H1 (cell line): Measurements from ENCODE around the gene ADAM12. TPM values are rescaled to one million over a fixed set of nuclear protein-coding genes. Genes with fewer than 3 reads are reported as not detected.

Source experiments
- CTCF ChIA-PET: fragments of 300-600 bp; sonication (Branson Sonifier 250); formaldehyde crosslinking; loops from one replicate; lab custom pipeline; 2021; ENCODE audit not compliant: partially characterized antibody; lab: Charles Lee
- POLR2A ChIA-PET: fragments of 300-600 bp; sonication (Branson Sonifier 250); formaldehyde crosslinking; loops from one replicate; lab custom pipeline; 2021; ENCODE audit warnings: inconsistent platforms; ENCODE audit not compliant: partially characterized antibody; lab: Charles Lee
- DNase-seq, 2 experiments: peaks; one replicate each; pipeline versions ENCODE4 v3.0.0 to v3.0.0-alpha.2; 2010 to 2022; ENCODE audit warnings: low spot score in 2 of 2, low read depth in 1 of 2, mixed read lengths in 1 of 2
- FAIRE-seq: peaks from 2 replicates; lab custom pipeline; 2011; peaks lifted over from hg19 to GRCh38; lab: Jason Lieb, UNC
- H2AFZ ChIP-seq: 2 replicates; pipeline ENCODE4 v1.8.1; 2012; ENCODE audit warnings: low read length, inconsistent platforms
- H2AK5ac ChIP-seq: 2 replicates; pipeline ENCODE4 v1.6.1; 2013; ENCODE audit warnings: low read depth, low read length
- H2BK120ac ChIP-seq: replicated peaks from 2 replicates; pipeline ENCODE3; 2013; ENCODE audit warnings: low read depth, low read length, inconsistent platforms
- H2BK12ac ChIP-seq: 2 replicates; pipeline ENCODE4 v1.6.1; 2013; ENCODE audit warnings: low read depth, low read length
- H2BK15ac ChIP-seq: 2 replicates; pipeline ENCODE4 v1.6.1; 2013; ENCODE audit warnings: low read length
- H2BK20ac ChIP-seq: 2 replicates; pipeline ENCODE4 v1.6.1; 2013; ENCODE audit warnings: low read length
- H2BK5ac ChIP-seq: 2 replicates; pipeline ENCODE4 v1.6.1; 2013; ENCODE audit warnings: low read depth, low read length
- H3K14ac ChIP-seq: 2 replicates; pipeline ENCODE4 v1.6.1; 2013; ENCODE audit warnings: inconsistent platforms; ENCODE audit not compliant: insufficient read length
- H3K18ac ChIP-seq: 2 replicates; pipeline ENCODE4 v1.6.1; 2013; ENCODE audit warnings: low read length; ENCODE audit errors: extremely low read depth
- H3K23ac ChIP-seq: 2 replicates; pipeline ENCODE4 v1.6.1; 2013; ENCODE audit warnings: inconsistent platforms; ENCODE audit not compliant: insufficient read length
- H3K23me2 ChIP-seq: 2 replicates; pipeline ENCODE4 v1.6.1; 2013; ENCODE audit warnings: low read depth, low read length
- H3K27ac ChIP-seq: 2 replicates; pipeline ENCODE4 v1.6.1; 2011; ENCODE audit warnings: low read depth, low read length, inconsistent platforms
- H3K27me3 ChIP-seq, 4 experiments: replicated peaks in 1 of 4; 1 replicate in 1 of 4; 2 replicates in 3 of 4; pipeline versions ENCODE4 v1.6.1 to v1.8.1; 2011 to 2013; ENCODE audit warnings: low read length in 3 of 4, mild to moderate bottlenecking in 3 of 4, inconsistent platforms in 2 of 4, mixed read lengths in 2 of 4, moderate library complexity in 1 of 4; ENCODE audit not compliant: control insufficient read depth in 3 of 4, insufficient read depth in 3 of 4; ENCODE audit errors: extremely low read depth in 1 of 4
- H3K36me3 ChIP-seq, 4 experiments: 2 replicates each; pipeline versions ENCODE4 v1.6.1 to v1.8.1; 2011 to 2013; ENCODE audit warnings: mild to moderate bottlenecking in 4 of 4, low read length in 3 of 4, moderate library complexity in 2 of 4, control low read depth in 1 of 4, inconsistent platforms in 1 of 4; ENCODE audit not compliant: insufficient read depth in 4 of 4, control insufficient read depth in 2 of 4
- H3K4ac ChIP-seq: replicated peaks from 2 replicates; pipeline ENCODE3; 2013; ENCODE audit warnings: low read length, low read depth, mixed read lengths, inconsistent platforms; ENCODE audit not compliant: insufficient read length
- H3K4me1 ChIP-seq, 4 experiments: replicated peaks in 1 of 4; 1 replicate in 1 of 4; 2 replicates in 3 of 4; pipeline versions ENCODE4 v1.6.1 to v1.8.1; 2011 to 2013; ENCODE audit warnings: low read length in 3 of 4, inconsistent platforms in 2 of 4, mixed read lengths in 1 of 4; ENCODE audit not compliant: insufficient read depth in 4 of 4, control insufficient read depth in 3 of 4
- H3K4me2 ChIP-seq, 2 experiments: 2 replicates each; pipeline versions ENCODE4 v1.6.1 to v1.8.1; 2011 to 2013; ENCODE audit warnings: low read depth in 2 of 2, low read length in 2 of 2, control low read depth in 1 of 2, inconsistent platforms in 1 of 2, mild to moderate bottlenecking in 1 of 2; ENCODE audit not compliant: insufficient read depth in 1 of 2
- H3K4me3 ChIP-seq, 4 experiments: fragments of 200-600, 300-600 bp in 1 of 4; sonication (generic), shearing (Covaris generic), sonication (Bioruptor Twin) in 1 of 4; 2 replicates each; pipeline versions ENCODE4 v1.5.1 to v1.8.1; 2011 to 2016; ENCODE audit warnings: low read length in 4 of 4, low read depth in 3 of 4, control low read depth in 2 of 4, inconsistent platforms in 2 of 4, mild to moderate bottlenecking in 2 of 4, mixed read lengths in 1 of 4, moderate library complexity in 1 of 4; ENCODE audit not compliant: insufficient read depth in 2 of 4; ENCODE audit errors: extremely low read depth in 1 of 4
- H3K56ac ChIP-seq: replicated peaks from 2 replicates; pipeline ENCODE3; 2013; ENCODE audit warnings: low read depth, mild to moderate bottlenecking, mixed read lengths, low read length, inconsistent platforms; ENCODE audit not compliant: insufficient read length
- H3K79me1 ChIP-seq: 2 replicates; pipeline ENCODE4 v1.6.1; 2013; ENCODE audit warnings: low read depth, low read length, control low read depth
- H3K79me2 ChIP-seq, 2 experiments: 2 replicates each; pipeline versions ENCODE4 v1.6.1 to v1.8.1; 2012 to 2013; ENCODE audit warnings: low read length in 2 of 2, mild to moderate bottlenecking in 2 of 2, inconsistent platforms in 1 of 2; ENCODE audit not compliant: insufficient read depth in 2 of 2, control insufficient read depth in 1 of 2
- H3K9ac ChIP-seq, 4 experiments: replicated peaks in 1 of 4; 1 replicate in 1 of 4; 2 replicates in 3 of 4; pipeline versions ENCODE4 v1.6.1 to v1.8.1; 2011 to 2013; ENCODE audit warnings: low read depth in 3 of 4, low read length in 3 of 4, control low read depth in 2 of 4, mild to moderate bottlenecking in 2 of 4, moderate library complexity in 2 of 4, inconsistent platforms in 1 of 4; ENCODE audit errors: extremely low read depth in 1 of 4
- H3K9me3 ChIP-seq, 2 experiments: 2 replicates each; pipeline versions ENCODE4 v1.6.1 to v1.8.1; 2012 to 2013; ENCODE audit warnings: mild to moderate bottlenecking in 2 of 2, moderate library complexity in 2 of 2, control low read depth in 1 of 2, inconsistent platforms in 1 of 2, low read depth in 1 of 2, low read length in 1 of 2, mixed read lengths in 1 of 2; ENCODE audit not compliant: insufficient read depth in 2 of 2
- H4K20me1 ChIP-seq, 2 experiments: replicated peaks in 1 of 2; 2 replicates each; pipeline versions ENCODE3 to v1.8.1; 2011 to 2013; ENCODE audit warnings: inconsistent platforms in 2 of 2, low read length in 2 of 2, mild to moderate bottlenecking in 1 of 2; ENCODE audit not compliant: insufficient read depth in 2 of 2, control insufficient read depth in 1 of 2
- H4K5ac ChIP-seq: 2 replicates; pipeline ENCODE4 v1.6.1; 2013; ENCODE audit warnings: low read length, low read depth, mixed read lengths, inconsistent platforms; ENCODE audit not compliant: insufficient read length
- H4K8ac ChIP-seq: 2 replicates; pipeline ENCODE4 v1.8.0; 2013; ENCODE audit warnings: mild to moderate bottlenecking, moderate library complexity, low read length, inconsistent platforms; ENCODE audit not compliant: insufficient read depth; ENCODE audit errors: extremely low read depth
- H4K91ac ChIP-seq: replicated peaks from 2 replicates; pipeline ENCODE3; 2013; ENCODE audit warnings: low read length, mixed read lengths, inconsistent platforms; ENCODE audit not compliant: insufficient read length
- CEBPB ChIP-seq: IDR thresholded peaks from 2 replicates; pipeline ENCODE4 v1.6.1; 2012; ENCODE audit warnings: low read depth, low read length
- FOSL1 ChIP-seq: IDR thresholded peaks from 2 replicates; pipeline ENCODE4 v1.6.1; 2011; ENCODE audit warnings: mild to moderate bottlenecking, low read depth, low read length, moderate library complexity; ENCODE audit not compliant: insufficient read depth
- KDM1A ChIP-seq: fragments of 200-600, 300-600 bp; sonication (generic); IDR thresholded peaks from 2 replicates; pipeline ENCODE4 v1.7.1; 2016; ENCODE audit warnings: mild to moderate bottlenecking, low read length, borderline replicate concordance
- RNF2 ChIP-seq: fragments of 200-900, 300-1000 bp; sonication (generic); IDR thresholded peaks from 2 replicates; pipeline ENCODE4 v1.7.1; 2016; ENCODE audit warnings: borderline replicate concordance, low read depth, mild to moderate bottlenecking, antibody characterized with exemption, low read length; ENCODE audit not compliant: poor library complexity, severe bottlenecking; ENCODE audit errors: missing control alignments
- SIX5 ChIP-seq: IDR thresholded peaks from 2 replicates; pipeline ENCODE4 v1.6.1; 2011; ENCODE audit warnings: mild to moderate bottlenecking, low read depth, low read length
- TEAD4 ChIP-seq: IDR thresholded peaks from 2 replicates; pipeline ENCODE4 v1.6.1; 2012; ENCODE audit warnings: low read depth, low read length, inconsistent platforms, mixed read lengths
- WGBS, 2 experiments: shearing (Covaris generic) in 1 of 2; methylation state at CpG; one replicate each; pipeline versions ENCODE4 v1.1.6 to v1.1.7; 2013 to 2015; ENCODE audit warnings: low lambda C conversion rate in 2 of 2, mixed read lengths in 2 of 2, inconsistent platforms in 1 of 2, low coverage in 1 of 2, missing lambda C conversion rate in 1 of 2; ENCODE audit not compliant: insufficient replicate concordance in 2 of 2, insufficient coverage in 1 of 2, insufficient read length in 1 of 2; ENCODE audit errors: extremely low coverage in 1 of 2, missing lambda C conversion rate in 1 of 2; 5-methylcytosine and 5-hydroxymethylcytosine counted together
- polyA plus RNA-seq, 7 experiments: library from polyadenylated mRNA; depleted of rRNA in 3 of 7; stranded (reverse) in 5 of 7; unstranded in 2 of 7; fragments of >200 nt in 5 of 7; fragments of 200-250 nt in 2 of 7; gene quantifications; 1 replicate in 5 of 7; 2 replicates in 1 of 7; 4 replicates in 1 of 7; pipeline versions ENCODE4 v1.2.1 to v1.2.3, GENCODE V29; 2011 to 2013; ENCODE audit warnings: missing spikeins in 2 of 7, mixed read lengths in 2 of 7
- total RNA-seq: library from RNA; stranded (reverse); fragmentation: NEBNext Ultra II Directional; extraction: Animal tissue kit (Norgen Biotek cat#: 25700); gene quantifications from 2 replicates; pipeline ENCODE4 v1.2.1, GENCODE V29; 2021
- TF ChIP-seq, protein P1 (sequence below): IDR thresholded peaks from 2 replicates; pipeline ENCODE4 v1.6.1; 2011; ENCODE audit warnings: low read depth, mild to moderate bottlenecking, low read length; ENCODE audit not compliant: insufficient read depth

The ADAM12 gene
- total and polyA plus RNA-seq, 2 of the 8 experiments (the other 6 are each of a cell fraction or from before 2014, with no cell fraction given): 0.07 to 0.17 TPM

GRCh38 chr10:126084369-126084768 is 303.9 kb downstream of the ADAM12 start:
- Histone ChIP-seq H3K4ac (no peak overlapping the region), H4K8ac (no peak overlapping the region), H3K23me2 (peaks cover 4% of the 10 kb centered on the region; the same call in 1 of the 2 replicates), H2BK12ac (no peak overlapping the region), H3K14ac (no peak overlapping the region), H3K9ac (no peak overlapping the region), H3K4me3 (no peak overlapping the region), H2AK5ac (no peak overlapping the region), H3K23ac (no peak overlapping the region), H4K91ac (no peak overlapping the region), H2BK20ac (no peak overlapping the region), H2BK120ac (no peak overlapping the region), H2BK5ac (no peak overlapping the region), H3K18ac (no peak overlapping the region), H3K36me3 (no peaks in the 10 kb centered on the region), H3K27me3 (no peaks in the 10 kb centered on the region), H2BK15ac (no peak overlapping the region), H3K79me2 (no peaks in the 10 kb centered on the region), H3K79me1 (no peaks in the 10 kb centered on the region), H2AFZ (no peak overlapping the region), H3K56ac (no peak overlapping the region), H4K5ac (no peak overlapping the region), H3K4me2 (no peak overlapping the region), H4K20me1 (no peaks in the 10 kb centered on the region), H3K27ac (no peak overlapping the region), H3K4me1 (peaks cover 0 to 3% (median 0%) of the 10 kb centered on the region in 4 experiments; a peak in 2 of 7 replicates), H3K9me3 (no peaks in the 10 kb centered on the region)
- TF ChIP-seq KDM1A (no peak), FOSL1 (no peak), TEAD4 (no peak), RNF2 (no peak), SIX5 (no peak), CEBPB (no peak)
- TF ChIP-seq, protein P1, sequence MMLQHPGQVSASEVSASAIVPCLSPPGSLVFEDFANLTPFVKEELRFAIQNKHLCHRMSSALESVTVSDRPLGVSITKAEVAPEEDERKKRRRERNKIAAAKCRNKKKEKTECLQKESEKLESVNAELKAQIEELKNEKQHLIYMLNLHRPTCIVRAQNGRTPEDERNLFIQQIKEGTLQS: no peak
- FAIRE-seq (no peak), DNase-seq (no peak)
- ChIA-PET CTCF (interaction anchor here (1.0 kb wide), 1 partner anchor 106 kb away, joined by 3 read pairs; no protein-coding TSS in a partner anchor), POLR2A (no interaction called here)
- WGBS, 2 experiments: 94% methylated on average over 4 of the region's 4 CpGs; no CpG with 5 or more reads in 1 of the 2 experiments
